Measurements from ENCODE around the gene UBAC1. TPM values are rescaled to one million over a fixed set of nuclear protein-coding genes. Genes with fewer than 3 reads are reported as not detected.

Gene UBAC1
- total and polyA plus RNA-seq, 4 donors = 37.8 to 49.5 (median 39.7) TPM

DNA sequence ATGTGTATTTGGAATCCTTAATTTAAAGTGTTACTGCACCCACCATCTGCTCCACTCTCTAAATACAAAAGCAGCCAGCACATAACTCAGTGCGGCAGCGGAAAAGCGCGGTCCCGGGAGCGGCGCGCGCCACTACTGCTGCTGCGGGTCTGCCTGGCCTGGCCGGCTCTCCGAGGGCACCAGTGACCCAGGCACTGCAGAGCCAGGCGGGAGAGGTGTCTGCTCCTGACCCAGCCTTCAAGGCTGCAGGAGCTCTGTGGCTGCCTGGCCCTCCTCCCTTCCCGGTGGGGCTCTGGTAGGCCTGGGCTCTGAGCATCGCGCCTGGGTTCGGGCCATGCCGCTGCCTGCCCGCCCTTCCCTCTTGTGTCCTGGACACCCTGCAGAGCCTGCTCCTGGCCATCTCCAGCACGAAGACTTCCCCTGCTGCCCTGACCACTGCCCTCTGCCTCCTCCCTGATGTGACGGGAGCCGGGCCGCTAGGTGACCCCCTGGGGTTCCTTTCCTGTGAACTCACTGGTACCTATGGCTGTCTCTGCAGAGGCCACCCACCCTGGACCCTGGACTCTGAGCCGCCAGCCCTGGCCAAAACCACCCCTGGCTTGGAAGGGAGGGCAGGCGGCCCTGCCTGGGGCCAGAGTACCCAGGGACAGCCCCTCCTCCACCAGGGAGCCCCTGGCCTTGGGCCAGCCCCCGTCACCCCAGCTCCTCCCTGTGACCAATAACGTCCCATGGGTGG is 32.8 kb upstream of the UBAC1 start:
- Histone ChIP-seq H3K4me1 (ENCODE audit: control insufficient read depth in 5 of 5, insufficient read depth in 5 of 5, low read length in 5 of 5) (peaks cover 0 to 41% (median 25%) of the 10 kb centered on the region in 5 donors), H3K4me3 (no peak overlapping the region), H3K27ac (ENCODE audit: low read depth in 1 of 2, low read length in 1 of 2) (peak overlapping the region in 1 of 2 donors; percentile 69), H3K36me3 (ENCODE audit: control insufficient read depth in 4 of 4, insufficient read depth in 4 of 4, low read length in 4 of 4) (no peaks in the 10 kb centered on the region), H3K9me3 (ENCODE audit: control insufficient read depth in 4 of 4, insufficient read depth in 3 of 4, low read length in 3 of 4) (no peaks in the 10 kb centered on the region), H3K27me3 (ENCODE audit: control insufficient read depth in 3 of 3, insufficient read depth in 3 of 3, low read length in 2 of 3) (no peaks in the 10 kb centered on the region), H3K9ac (ENCODE audit: insufficient read depth in 1 of 2, low read length in 2 of 2) (peak overlapping the region in 1 of 2 donors; percentile 32)
- 79 to 87% methylated on average over 26 to 27 of the region's 27 CpGs for WGBS, 2 donors
- ATAC-seq (ENCODE audit: insufficient read depth, low FRiP score) (no peak), DNase-seq (no peak)
- TF ChIP-seq, protein P1, sequence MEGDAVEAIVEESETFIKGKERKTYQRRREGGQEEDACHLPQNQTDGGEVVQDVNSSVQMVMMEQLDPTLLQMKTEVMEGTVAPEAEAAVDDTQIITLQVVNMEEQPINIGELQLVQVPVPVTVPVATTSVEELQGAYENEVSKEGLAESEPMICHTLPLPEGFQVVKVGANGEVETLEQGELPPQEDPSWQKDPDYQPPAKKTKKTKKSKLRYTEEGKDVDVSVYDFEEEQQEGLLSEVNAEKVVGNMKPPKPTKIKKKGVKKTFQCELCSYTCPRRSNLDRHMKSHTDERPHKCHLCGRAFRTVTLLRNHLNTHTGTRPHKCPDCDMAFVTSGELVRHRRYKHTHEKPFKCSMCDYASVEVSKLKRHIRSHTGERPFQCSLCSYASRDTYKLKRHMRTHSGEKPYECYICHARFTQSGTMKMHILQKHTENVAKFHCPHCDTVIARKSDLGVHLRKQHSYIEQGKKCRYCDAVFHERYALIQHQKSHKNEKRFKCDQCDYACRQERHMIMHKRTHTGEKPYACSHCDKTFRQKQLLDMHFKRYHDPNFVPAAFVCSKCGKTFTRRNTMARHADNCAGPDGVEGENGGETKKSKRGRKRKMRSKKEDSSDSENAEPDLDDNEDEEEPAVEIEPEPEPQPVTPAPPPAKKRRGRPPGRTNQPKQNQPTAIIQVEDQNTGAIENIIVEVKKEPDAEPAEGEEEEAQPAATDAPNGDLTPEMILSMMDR (IDR thresholded peaks at IDR 0.05; ENCODE audit: control extremely low read depth, extremely low read depth) = no peak

DNA sequence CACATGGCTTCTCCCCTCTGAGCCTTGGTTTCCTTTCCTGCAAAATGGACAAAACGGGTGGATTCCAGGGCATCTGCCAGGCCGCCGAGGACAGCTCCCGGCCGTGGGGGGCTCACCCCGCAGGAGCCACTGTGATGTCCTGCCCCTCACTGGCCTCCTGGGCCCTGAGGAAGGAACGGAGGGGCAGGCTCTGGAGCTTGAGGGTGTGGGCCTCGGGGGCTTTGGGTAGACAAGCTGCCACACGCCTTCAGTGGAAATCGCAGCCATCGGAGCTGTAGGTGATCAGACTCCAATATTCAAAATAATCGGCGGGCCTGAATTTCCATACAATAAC is 32.2 kb upstream of the UBAC1 start:
- TF ChIP-seq, protein P1 (IDR thresholded peaks at IDR 0.05; ENCODE audit: control extremely low read depth, extremely low read depth) = no peak
- H3K9ac ChIP-seq (ENCODE audit: insufficient read depth in 1 of 2, low read length in 2 of 2) = peak overlapping the region in 1 of 2 donors; percentile 32
- H3K9me3 ChIP-seq (ENCODE audit: control insufficient read depth in 4 of 4, insufficient read depth in 3 of 4, low read length in 3 of 4) = no peaks in the 10 kb centered on the region
- no peaks in the 10 kb centered on the region for H3K36me3 ChIP-seq (ENCODE audit: control insufficient read depth in 4 of 4, insufficient read depth in 4 of 4, low read length in 4 of 4)
- ATAC-seq (ENCODE audit: insufficient read depth, low FRiP score) = no peak
- no peak overlapping the region for H3K4me3 ChIP-seq
- DNase-seq = no peak
- peaks cover 0 to 41% (median 25%) of the 10 kb centered on the region in 5 donors for H3K4me1 ChIP-seq (ENCODE audit: control insufficient read depth in 5 of 5, insufficient read depth in 5 of 5, low read length in 5 of 5)
- H3K27me3 ChIP-seq (ENCODE audit: control insufficient read depth in 3 of 3, insufficient read depth in 3 of 3, low read length in 2 of 3) = no peaks in the 10 kb centered on the region
- H3K27ac ChIP-seq (ENCODE audit: low read depth in 1 of 2, low read length in 1 of 2) = peak overlapping the region; percentile 84 to 92
- WGBS, 2 donors = 65 to 74% methylated on average over 13 of the region's 13 CpGs

DNA sequence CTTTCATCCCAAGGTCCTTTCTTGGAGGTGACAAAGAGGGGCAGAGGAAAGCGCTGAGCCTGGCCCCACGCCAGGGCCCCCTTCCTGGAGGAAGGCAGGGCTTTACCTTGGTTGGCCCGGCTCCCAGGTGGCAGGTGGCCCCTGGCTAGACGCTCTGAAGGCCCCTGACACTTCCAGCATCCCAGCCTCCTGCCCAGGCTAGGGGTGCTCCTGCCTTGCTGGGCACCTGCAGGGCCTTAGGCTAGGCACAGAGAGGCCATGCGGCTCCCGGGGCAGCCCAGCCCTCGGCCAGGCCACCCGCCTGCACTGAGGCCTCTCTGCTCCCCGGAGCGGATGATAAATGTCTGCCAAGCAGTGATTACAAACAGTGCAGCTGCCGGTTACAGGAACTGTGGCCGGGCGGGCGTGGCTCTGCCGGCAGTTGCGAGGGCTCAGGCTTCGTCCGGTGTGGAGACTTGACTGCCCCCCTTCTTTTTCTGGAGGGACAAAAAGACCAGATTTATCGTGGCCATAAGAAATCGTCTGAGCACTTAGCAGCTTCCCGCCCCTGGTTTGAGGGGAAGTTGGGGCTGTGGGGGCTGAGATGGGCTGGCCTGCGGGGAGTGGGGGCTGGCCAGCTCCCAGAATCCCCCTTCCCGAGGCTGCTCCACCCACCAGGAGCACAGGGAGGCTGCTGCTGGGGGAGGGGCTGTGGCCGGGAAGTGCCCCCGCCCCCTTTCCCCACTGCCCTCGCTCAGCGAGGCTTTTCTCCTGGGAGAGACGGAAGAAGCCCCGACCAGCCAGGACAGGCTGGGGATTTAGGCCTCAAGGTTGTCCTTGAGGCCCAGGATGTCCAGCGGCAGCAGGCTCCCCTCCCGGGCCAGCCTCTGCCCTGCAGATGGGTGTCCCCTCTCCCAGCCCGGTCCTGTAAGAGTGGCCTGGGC is 31.6 kb upstream of the UBAC1 start:
- ATAC-seq (ENCODE audit: insufficient read depth, low FRiP score) (peak; percentile 68), DNase-seq (peak; percentile 94 to 97 (median 95))
- Histone ChIP-seq H3K27me3 (ENCODE audit: control insufficient read depth in 3 of 3, insufficient read depth in 3 of 3, low read length in 2 of 3) (no peaks in the 10 kb centered on the region), H3K27ac (ENCODE audit: low read depth in 1 of 2, low read length in 1 of 2) (peak overlapping the region; percentile 84 to 92), H3K4me3 (no peak overlapping the region), H3K9me3 (ENCODE audit: control insufficient read depth in 4 of 4, insufficient read depth in 3 of 4, low read length in 3 of 4) (no peaks in the 10 kb centered on the region), H3K36me3 (ENCODE audit: control insufficient read depth in 4 of 4, insufficient read depth in 4 of 4, low read length in 4 of 4) (no peaks in the 10 kb centered on the region), H3K9ac (ENCODE audit: insufficient read depth in 1 of 2, low read length in 2 of 2) (no peak overlapping the region), H3K4me1 (ENCODE audit: control insufficient read depth in 5 of 5, insufficient read depth in 5 of 5, low read length in 5 of 5) (peaks cover 0 to 41% (median 25%) of the 10 kb centered on the region in 5 donors)
- WGBS, 2 donors = 5 to 8% methylated on average over 32 of the region's 32 CpGs
- TF ChIP-seq, protein P1 (IDR thresholded peaks at IDR 0.05; ENCODE audit: control extremely low read depth, extremely low read depth) = no peak

Measured in lung (tissue), 12 donors.